GM18526 (cell line): ENCODE data around the gene FAM234B.

Experiments used
- POLR2A ChIP-seq: IDR thresholded peaks from 3 replicates; pipeline ENCODE4 v1.6.1; 2011; ENCODE audit not compliant: insufficient read length; ENCODE audit errors: extremely low read depth

Gene FAM234B

DNA sequence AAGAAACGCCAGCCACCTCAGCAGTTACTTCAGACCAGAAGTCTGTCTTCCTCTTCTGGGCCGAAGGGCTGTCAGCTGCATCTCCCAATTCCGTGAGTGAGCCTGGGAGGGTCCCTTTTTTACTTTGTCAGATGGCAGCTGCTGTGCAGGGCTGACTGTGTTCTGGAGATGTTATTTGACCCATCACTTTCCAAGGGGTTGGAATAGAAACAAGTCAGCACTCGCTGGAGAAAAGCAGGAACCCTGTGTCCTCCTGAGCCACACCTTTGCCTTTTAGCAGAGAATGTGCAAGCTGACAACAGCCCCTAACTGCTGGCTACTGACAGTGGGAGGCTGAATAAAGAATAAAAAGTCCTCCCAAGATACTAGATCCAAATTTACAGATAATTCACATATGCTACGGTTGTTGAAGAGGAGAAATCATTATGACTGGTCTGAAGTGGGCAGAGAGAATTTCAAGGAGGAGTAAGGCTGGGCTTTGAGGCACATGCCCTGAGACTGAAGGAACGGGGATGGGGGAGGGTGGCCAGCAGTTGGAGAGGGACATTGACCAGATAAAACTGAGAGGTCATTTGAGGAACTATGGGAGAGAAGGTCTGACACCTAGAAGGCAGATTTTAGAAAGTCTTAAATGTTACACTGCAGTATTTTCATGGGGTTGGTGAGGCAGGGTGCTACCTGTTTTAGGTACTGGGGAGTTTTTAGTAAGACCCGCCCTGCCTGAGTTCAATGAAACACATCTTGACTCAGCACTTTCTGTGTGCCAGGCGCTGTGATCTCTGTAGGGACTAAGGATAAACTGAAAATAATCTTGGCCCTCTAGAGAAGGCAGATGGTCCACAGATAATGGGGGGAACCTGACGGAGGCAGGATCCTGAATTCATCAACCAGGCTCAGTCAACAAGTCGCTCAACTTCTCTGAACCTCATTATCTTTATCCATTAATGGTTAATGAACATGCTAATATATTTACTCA lies 27.4 kb downstream of the FAM234B start:
- no peak for TF ChIP-seq POLR2A

GRCh38 chr12:13073173-13073572 lies 29.0 kb downstream of the FAM234B start:
- TF ChIP-seq POLR2A: no peak

GRCh38 chr12:13074396-13075117 lies 30.4 kb downstream of the FAM234B start:
- TF ChIP-seq POLR2A: no peak

DNA sequence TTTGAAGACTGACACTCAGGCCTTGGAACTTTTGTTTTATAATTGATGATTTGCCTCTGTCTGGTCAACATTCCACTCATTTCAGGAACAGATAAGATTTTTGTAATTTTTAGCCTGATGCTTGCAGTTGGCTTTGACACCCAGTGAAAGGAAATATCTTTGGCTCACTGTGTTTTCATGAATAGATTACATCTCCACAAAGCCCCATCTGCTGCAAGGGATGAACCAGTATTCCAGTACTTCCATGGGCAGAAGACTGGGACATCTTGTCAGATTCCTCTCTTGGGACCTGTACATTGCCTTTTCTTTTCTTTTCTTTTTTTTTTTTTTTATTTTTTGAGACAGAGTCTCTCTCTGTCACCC lies 30.9 kb downstream of the FAM234B start:
- TF ChIP-seq POLR2A: no peak

DNA sequence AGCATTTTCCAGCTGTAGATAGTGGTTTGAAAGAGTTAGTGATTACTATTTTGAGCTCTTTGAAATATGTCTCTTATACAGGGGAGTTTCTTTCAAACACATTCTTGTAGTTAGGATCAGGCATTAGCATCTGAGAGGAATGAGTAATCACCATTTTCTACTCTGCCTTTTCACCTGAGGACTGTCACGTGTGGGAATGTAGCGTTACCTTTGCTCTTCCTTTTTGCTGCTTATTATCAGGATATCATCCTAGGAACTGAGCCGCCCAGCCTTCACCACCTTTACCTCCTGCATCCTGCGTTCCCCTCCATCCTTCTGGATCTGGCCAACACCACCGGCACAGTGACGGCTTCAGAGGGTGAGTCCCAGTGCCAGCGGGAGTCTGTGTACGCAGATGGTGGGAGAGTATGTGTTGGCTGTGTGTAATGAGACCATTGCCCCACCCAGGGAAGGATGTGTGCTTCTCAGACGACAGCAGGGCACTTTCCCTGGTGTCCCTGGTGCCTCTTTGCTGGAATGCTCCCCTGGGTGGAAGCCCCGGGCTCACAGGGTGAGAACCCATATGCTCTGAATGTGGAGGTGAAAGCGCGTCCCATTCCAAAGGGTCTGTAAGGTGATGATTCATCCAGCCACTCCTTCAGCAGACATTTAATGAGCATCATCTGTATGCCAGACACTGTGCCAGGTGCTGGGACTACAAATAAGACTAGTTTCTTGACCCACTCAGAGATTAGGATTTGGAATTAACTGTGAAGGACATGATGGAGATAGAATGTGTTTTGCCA lies 31.8 kb downstream of the FAM234B start:
- no peak for TF ChIP-seq POLR2A

DNA sequence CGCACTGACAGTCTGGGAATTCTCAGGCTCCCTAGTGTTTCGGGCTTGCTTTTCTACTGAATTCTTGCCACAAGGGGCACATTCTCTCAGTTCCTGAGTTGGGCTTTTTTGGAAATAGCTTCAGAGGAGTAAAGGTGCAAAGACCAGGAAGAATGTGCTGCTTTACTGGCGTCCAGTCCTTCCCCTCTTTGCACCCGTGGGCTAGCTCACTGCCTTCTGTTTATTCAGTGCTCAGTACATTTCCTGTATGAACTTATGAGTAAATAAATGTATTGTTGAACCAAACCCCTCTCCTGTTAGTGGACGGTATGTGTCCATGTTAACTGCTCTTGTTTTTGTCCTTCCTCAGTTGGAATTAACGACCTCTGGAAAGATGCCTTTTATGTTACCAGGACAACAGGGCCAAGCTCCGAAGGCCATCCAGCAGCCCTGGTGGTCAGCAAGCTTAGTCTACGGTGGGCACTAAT lies 35.3 kb downstream of the FAM234B start:
- TF ChIP-seq POLR2A: no peak

DNA sequence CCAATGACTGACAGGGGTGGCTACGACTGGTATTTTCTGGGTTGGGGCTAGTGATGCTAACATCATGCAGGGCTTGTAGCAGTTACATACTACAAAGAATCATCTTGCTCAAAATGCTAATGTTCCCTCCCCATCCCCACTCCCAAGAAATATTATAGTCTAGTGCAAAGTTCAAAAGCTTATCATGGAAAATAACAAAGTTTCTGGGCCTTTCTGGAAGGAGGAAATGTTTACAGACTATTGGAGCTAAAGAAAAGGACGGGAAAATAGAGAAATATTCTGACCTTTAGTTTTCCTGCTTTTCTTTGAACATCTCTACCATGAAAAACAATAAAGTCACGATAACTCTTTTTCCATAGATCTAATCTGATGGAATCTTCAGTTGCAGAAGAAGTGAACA lies 36.1 kb downstream of the FAM234B start:
- no peak for TF ChIP-seq POLR2A

DNA sequence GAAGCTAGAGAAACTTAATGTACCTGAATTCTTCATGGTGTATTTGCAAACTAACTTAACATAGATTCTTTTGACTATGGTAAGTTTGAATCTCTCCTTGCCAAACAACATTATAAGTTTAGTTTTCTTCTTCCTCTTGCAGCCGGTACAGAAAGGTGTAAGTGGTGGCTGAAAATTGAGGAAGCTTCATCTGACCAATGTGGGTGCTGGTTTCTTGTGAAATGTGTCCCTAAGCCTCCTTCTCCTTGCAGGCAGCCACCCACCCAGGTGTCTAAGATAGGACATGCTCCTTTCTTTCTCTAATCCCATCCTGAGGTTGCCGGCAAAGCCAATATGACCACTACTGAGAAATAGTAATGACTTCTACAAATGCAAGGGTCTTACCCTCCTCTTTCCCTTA lies 38.7 kb downstream of the FAM234B start:
- TF ChIP-seq POLR2A: no peak

DNA sequence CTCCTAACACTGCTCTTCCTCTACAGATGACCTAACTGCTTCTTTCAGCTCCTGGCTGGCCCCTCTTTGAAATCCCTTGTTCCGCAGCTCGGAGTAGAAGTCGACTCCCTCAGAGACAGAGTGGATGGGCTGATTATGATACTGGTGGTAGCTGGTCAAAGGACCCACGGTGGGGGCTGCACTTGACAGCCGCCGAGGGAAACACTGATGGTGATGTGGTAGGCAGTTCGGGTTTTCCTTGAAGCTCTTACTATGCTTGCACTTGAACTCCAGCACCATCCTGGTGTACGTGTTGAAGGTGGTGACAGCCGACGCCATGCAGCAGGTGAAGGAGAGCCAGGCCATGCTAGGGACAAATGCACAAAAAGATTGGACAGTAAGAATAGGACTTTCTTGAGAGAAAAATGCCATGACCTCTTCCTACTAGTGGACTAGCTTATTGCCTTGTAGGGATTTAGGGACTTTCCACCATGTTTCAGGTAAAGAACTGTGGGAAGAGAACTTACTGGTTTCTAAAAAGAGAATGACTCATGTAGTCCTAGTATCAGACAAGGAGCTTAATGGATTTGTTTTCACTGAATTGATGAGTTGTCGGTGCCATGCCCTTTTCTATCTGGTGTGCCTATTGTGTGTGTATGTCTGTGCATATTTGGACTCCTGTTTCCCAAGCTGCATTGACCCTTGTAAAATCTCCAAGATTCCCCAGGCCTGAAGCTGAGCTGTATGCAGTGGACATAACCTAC lies 40.9 kb downstream of the FAM234B start:
- TF ChIP-seq POLR2A: no peak

DNA sequence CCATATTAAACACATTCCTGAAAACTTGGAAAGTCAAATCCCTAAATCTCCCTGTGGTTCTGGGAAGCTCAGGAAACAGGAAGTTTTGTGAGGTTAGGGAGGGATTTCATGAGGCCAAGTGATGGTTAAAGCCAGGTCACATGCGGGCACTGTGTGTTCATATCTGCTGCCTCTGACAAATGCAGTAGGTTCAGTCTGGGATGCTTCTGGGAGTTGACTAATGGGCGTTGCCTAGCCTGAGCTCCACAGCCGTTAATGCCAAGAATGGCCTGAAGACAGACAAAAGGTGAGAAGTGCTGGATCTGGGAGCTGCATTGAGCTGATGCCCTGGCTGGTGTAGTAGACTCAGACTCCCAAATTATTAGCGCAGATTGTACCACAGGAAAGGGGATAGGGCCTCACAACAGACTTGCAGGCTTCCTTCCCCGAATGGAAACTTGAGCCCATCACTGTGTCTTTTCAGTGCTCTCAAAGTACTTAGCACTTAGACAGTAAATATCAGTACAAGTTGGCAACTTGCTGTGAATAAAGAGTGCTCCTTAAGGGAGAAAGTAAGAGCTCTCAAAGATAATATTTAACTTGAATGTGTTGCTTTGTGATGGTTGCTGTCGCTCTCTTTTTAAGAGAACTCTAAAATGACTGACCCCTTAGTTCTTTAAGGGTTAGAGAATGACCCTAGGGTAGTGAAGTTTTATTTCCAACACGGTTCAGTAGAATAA lies 41.9 kb downstream of the FAM234B start:
- no peak for TF ChIP-seq POLR2A

DNA sequence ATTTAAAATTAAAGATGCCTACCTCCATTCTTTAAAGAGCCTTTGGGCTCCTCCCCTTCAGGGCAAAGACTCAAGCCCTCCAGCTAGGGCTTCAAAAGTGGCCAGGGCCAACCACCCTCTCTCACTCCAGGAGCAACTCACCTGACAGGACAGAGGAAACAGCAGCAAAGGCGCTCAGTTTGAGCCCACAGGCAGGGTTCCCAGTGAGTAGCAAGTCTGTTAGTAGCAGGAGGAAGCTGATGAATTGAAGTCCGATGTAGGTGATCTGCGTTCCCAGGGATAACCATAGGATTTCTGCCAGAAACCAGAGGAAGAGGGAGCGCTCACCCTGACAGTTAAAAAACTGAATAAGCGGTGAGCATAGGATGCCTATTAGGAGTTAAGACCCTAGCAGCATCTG lies 43.6 kb downstream of the FAM234B start:
- TF ChIP-seq POLR2A: no peak

DNA sequence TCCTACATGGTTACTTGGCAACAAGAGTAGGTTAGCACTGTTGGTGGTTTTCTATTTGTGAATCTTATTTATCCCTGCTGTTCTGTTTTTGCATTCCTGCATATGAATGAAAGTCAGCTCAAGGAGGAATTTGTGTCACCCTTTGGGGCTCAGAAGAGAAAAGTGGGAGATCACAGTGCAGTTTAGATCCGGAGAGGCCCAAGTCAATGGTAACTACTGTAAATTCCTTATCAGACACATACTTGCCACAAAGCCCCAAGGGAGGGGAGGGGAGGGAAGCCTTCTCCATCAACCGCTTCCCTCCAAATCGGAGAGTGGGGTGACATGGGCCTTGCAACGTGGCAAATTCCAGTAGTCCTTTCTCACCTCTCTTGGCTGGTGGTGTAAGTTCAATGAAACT lies 44.3 kb downstream of the FAM234B start:
- no peak for TF ChIP-seq POLR2A

- no peak for TF ChIP-seq POLR2A
Observed at GRCh38 chr12:13090054-13090453, 45.9 kb downstream of the FAM234B start.

DNA sequence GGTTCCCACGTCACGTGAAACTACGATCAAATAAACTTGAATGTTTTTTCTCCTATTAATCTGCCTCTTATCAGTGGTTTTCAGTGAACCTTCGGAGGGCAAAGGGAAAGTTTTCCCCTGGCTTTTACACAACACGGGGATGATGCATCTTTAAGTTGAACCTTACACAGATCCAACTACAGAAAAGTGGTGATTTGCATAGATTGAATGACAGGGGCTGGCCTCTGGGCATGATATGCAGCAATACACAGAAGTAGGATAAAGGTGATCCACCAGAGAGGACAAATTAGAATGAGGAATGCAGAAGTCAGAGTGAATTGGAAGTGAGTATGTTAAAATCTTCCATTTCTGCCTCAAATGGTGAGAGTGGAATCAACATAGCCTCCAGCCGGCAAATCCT lies 47.7 kb downstream of the FAM234B start:
- no peak for TF ChIP-seq POLR2A
